ENCODE results near the gene TAL1.

TAL1 gene

GRCh38 chr1:47188791-47189785 is 42.9 kb downstream of the TAL1 start:
- DNase-seq (ENCODE audit: low spot score), result no peak

GRCh38 chr1:47187926-47188250 is 44.1 kb downstream of the TAL1 start:
- DNase-seq (ENCODE audit: low spot score), result no peak

GRCh38 chr1:47187231-47187925 is 44.6 kb downstream of the TAL1 start:
- DNase-seq (ENCODE audit: low spot score), result no peak

- no peak for DNase-seq (ENCODE audit: low spot score)
These were observed 45.5 kb downstream of the TAL1 start for GRCh38 chr1:47186267-47187185.

GRCh38 chr1:47184822-47185677 is 47.0 kb downstream of the TAL1 start:
- DNase-seq (ENCODE audit: low spot score), result no peak

- DNase-seq (ENCODE audit: low spot score), result no peak
These were observed 47.8 kb downstream of the TAL1 start for GRCh38 chr1:47184090-47184821.

GRCh38 chr1:47183308-47184089 is 48.5 kb downstream of the TAL1 start:
- DNase-seq (ENCODE audit: low spot score), result no peak

GRCh38 chr1:47182676-47183235 is 49.3 kb downstream of the TAL1 start:
- no peak for DNase-seq (ENCODE audit: low spot score)

GRCh38 chr1:47181955-47182675 is 49.9 kb downstream of the TAL1 start:
- no peak for DNase-seq (ENCODE audit: low spot score)

GRCh38 chr1:47181095-47181954 is 50.7 kb downstream of the TAL1 start:
- DNase-seq (ENCODE audit: low spot score), result no peak

- DNase-seq (ENCODE audit: low spot score), result no peak
These were observed 51.4 kb downstream of the TAL1 start for GRCh38 chr1:47180603-47181094.

GRCh38 chr1:47179988-47180563 is 51.9 kb downstream of the TAL1 start:
- no peak for DNase-seq (ENCODE audit: low spot score)

- DNase-seq (ENCODE audit: low spot score), result peak; percentile 90
These were observed 52.7 kb downstream of the TAL1 start for GRCh38 chr1:47179017-47179987.

- DNase-seq (ENCODE audit: low spot score), result no peak
These were observed 53.4 kb downstream of the TAL1 start for GRCh38 chr1:47178654-47179016.

GRCh38 chr1:47178020-47178419 is 54.0 kb downstream of the TAL1 start:
- no peak for DNase-seq (ENCODE audit: low spot score)
